AG10803 (cell line): ENCODE data around the gene CD300E.

Experiments
- DNase-seq: peaks from one replicate; pipeline ENCODE4 v3.0.0; 2010; ENCODE audit warnings: low read depth
- H3K4me3 ChIP-seq: 2 replicates; pipeline ENCODE4 v1.5.1; 2011; ENCODE audit warnings: mild to moderate bottlenecking, low read length, control low read depth
- CTCF ChIP-seq: conservative IDR thresholded peaks from 2 replicates; pipeline ENCODE4 v1.5.1; 2011; ENCODE audit warnings: mild to moderate bottlenecking, low read length, control low read depth, inconsistent platforms

The CD300E gene

DNA sequence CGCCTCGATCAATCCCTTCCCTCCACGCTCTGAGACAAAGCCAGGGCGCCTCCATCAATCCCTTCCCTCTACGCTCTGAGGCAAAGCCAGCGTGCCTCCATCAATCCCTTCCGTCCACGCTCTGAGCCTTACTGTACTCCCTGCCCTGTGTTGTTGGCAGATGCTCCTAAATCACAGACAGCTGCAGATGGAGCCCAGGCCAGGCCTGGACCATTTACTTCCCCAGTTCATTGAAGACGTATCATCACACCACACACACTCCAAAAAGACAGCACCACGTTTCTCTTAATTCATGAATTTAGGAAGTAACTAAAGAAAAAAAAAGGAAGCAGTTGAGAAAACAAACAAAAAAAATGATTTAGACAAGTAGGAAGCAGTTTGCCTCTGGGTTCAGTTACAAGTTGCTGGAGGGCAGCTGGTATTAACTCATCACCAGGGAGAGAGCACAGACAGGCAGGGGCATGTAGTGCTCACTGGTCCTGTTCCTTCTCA, 24.0 kb downstream of the CD300E start:
- no peak for TF ChIP-seq CTCF
- DNase-seq, result no peak
- no peak overlapping the region for H3K4me3 ChIP-seq

DNA sequence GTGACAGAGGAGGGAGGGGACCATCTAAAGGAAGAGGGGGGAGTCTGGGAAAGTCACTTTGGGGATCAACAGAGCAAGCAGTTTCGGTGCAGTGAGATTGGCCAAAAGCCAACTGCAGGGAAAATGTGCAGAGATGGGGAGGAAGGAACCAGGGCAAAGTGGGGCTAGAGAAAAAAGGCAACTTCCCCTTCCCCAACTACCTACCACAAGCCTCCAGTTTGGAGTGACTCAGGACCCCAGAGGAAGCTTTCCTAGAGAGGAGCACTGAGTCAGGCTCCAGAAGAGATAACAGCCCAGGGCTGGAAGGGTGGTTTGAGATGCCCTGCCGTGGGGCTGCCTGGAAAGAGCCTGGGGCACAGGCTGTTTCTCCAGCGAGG, 24.5 kb downstream of the CD300E start:
- no peak for DNase-seq
- TF ChIP-seq CTCF, result no peak
- H3K4me3 ChIP-seq, result no peak overlapping the region

DNA sequence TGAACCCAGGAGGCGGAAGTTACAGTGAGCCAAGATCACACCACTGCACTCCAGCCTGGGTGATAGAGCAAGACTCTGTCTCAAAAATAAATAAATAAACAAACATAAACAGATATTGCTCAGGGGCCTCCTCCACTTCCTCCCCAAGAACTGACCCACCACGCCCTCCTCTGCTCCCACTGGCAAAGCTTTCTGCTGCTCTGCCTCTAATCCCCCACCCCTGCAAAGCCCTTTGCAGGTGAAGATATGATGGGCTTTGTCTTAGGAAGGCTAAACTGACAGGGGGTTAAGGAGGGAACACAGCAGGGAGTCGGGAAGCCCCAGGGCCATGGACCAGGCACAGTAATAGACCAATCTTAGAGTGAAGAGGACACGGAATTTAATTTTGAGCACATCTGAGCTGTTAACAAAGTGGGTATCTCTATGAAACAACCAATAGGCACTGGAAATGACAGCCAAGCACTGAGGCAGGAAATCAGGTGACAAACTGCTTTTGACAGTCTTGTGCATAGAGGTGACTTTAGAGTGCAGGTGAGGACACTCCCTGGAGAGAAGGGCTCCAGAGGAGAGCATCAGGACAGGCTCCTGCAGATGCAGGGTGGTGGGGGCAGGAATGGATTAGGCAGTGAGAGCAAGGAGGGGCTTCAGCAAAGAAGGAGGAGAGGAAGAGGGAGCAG, 25.1 kb downstream of the CD300E start:
- DNase-seq, result no peak
- no peak for TF ChIP-seq CTCF

GRCh38 chr17:74597069-74597790, 26.3 kb downstream of the CD300E start:
- DNase-seq, result no peak
- H3K4me3 ChIP-seq, result no peak overlapping the region

More for the DNA sequence above, 25.1 kb downstream of the CD300E start:
- no peak overlapping the region for H3K4me3 ChIP-seq

DNA sequence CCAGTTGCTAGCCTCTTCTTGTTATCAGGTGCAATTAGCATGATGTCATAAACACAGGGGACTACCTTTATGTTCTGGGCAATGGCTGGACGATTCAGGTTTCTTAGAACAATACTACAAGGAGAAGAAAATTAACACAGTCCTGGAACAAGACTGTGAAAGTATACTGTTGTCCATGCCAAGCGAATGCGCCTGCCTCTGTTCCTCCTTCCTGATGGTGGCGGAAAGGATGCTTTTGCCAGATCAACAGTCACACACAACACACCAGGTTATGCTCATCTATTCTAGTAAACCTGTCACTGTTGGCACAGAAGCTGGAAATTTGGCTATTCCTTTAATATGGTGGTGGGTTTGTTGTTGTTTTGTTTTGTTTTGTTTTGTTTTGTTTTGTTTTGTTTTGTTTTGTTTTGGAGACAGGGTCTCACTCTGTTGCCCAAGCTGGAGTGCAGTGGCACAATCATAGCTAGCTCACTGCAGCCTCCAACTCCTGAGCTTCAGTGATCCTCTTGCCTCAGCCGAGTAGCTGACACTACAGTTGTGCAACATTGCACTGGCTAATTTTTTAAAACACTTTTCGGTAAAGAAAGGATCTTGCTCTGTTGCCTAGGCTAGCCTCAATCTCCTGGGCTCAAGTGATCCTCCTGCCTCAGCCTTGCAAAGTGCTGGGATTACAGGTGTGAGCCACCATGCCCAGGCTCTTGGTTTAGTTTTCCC, 28.3 kb downstream of the CD300E start:
- DNase-seq, result no peak

More at GRCh38 chr17:74597069-74597790, 26.3 kb downstream of the CD300E start:
- TF ChIP-seq CTCF, result no peak

More for the DNA sequence above, 28.3 kb downstream of the CD300E start:
- H3K4me3 ChIP-seq, result no peak overlapping the region
- no peak for TF ChIP-seq CTCF
